Right atrium auricular region (tissue), 2 donors: ENCODE results near the gene PI3. TPM values are rescaled to one million over a fixed set of nuclear protein-coding genes. Genes with fewer than 3 reads are reported as not detected.

Experiments used
- DNase-seq: peaks from one replicate; pipeline ENCODE4 v3.0.0-alpha.2; 2019; ENCODE audit warnings: low spot score
- H3K27ac ChIP-seq, 2 donors: fragments of 200-600 bp; sonication (generic); 1 replicate in 1 of 2; 2 replicates in 1 of 2; pipeline ENCODE4 v1.5.1; 2016 to 2019
- H3K27me3 ChIP-seq, 2 donors: fragments of 200-600 bp; sonication (generic); one replicate each; pipeline versions ENCODE4 v1.5.1 to v1.6.0; 2017 to 2019
- H3K36me3 ChIP-seq: fragments of 200-600 bp; sonication (generic); one replicate; pipeline ENCODE4 v1.5.1; 2016
- H3K4me1 ChIP-seq, 2 donors: fragments of 200-600 bp; sonication (generic); one replicate each; pipeline versions ENCODE4 v1.5.1 to v1.6.0; 2017 to 2019
- H3K4me3 ChIP-seq, 2 donors: fragments of 200-600 bp; sonication (generic); 1 replicate in 1 of 2; 2 replicates in 1 of 2; pipeline ENCODE4 v1.5.1; 2017 to 2019; ENCODE audit warnings: mild to moderate bottlenecking in 1 of 2, moderate library complexity in 1 of 2
- H3K9me3 ChIP-seq, 2 donors: fragments of 200-600 bp; sonication (generic); one replicate each; pipeline ENCODE4 v1.5.1; 2019
- total RNA-seq, 2 donors: library from RNA; depleted of rRNA; stranded (reverse); fragments of >200 nt; gene quantifications; one replicate each; pipeline ENCODE4 v1.1.0, GENCODE V29; 2016
- TF ChIP-seq, protein P1 (sequence below), 2 donors: fragments of 200-600 bp; sonication (generic); IDR thresholded peaks; one replicate each; pipeline ENCODE4 v1.5.1; 2019; ENCODE audit warnings: antibody characterized with exemption in 2 of 2

The PI3 gene
- total RNA-seq, 2 donors from 2014 or later, result not detected

DNA sequence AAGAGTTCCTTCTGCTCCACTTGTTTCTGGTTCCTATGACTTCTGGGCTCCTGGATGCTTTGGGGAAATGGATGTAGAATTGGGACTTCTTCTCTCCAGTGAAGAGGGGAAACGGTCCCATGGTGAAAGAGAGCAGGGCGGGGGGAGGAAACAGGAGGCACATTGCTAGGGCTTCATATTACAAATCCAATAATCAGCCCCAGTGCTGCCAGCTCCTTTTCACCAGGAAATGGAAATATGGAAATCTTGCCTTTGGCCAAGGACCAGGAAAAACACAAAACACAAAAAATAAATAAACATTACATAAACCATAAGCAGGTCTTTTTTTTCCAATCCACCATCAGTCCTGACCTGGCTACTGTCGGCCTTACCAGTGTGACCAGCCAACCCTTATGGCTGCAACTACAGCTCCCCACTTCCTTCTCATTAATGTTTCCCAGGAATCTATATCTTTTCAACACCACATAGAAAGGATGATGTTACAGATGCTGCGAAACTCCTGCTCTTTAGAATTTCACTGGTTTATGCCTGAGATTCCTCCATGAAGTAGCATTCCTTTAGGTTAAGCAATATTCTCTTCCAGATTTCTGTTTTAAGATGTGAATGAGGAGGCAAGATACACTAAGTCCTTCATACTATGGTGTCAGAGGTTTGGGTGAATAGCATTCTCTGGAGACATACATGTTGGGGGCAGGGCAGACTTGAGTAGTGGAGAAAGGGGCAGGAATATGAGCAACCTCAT lies 2.0 kb downstream of the PI3 start:
- Histone ChIP-seq H3K4me3 (no peak overlapping the region), H3K27ac (no peak overlapping the region), H3K36me3 (no peaks in the 10 kb centered on the region), H3K27me3 (no peaks in the 10 kb centered on the region), H3K9me3 (no peaks in the 10 kb centered on the region), H3K4me1 (no peaks in the 10 kb centered on the region)
- TF ChIP-seq, protein P1, sequence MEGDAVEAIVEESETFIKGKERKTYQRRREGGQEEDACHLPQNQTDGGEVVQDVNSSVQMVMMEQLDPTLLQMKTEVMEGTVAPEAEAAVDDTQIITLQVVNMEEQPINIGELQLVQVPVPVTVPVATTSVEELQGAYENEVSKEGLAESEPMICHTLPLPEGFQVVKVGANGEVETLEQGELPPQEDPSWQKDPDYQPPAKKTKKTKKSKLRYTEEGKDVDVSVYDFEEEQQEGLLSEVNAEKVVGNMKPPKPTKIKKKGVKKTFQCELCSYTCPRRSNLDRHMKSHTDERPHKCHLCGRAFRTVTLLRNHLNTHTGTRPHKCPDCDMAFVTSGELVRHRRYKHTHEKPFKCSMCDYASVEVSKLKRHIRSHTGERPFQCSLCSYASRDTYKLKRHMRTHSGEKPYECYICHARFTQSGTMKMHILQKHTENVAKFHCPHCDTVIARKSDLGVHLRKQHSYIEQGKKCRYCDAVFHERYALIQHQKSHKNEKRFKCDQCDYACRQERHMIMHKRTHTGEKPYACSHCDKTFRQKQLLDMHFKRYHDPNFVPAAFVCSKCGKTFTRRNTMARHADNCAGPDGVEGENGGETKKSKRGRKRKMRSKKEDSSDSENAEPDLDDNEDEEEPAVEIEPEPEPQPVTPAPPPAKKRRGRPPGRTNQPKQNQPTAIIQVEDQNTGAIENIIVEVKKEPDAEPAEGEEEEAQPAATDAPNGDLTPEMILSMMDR (IDR thresholded peaks at IDR 0.05), result no peak
- DNase-seq, result no peak

- TF ChIP-seq, protein P1 (IDR thresholded peaks at IDR 0.05), result no peak
- H3K4me1 ChIP-seq, result no peaks in the 10 kb centered on the region
- no peak for DNase-seq
- no peaks in the 10 kb centered on the region for H3K27me3 ChIP-seq
- H3K36me3 ChIP-seq, result no peaks in the 10 kb centered on the region
- no peak overlapping the region for H3K4me3 ChIP-seq
- no peaks in the 10 kb centered on the region for H3K9me3 ChIP-seq
- no peak overlapping the region for H3K27ac ChIP-seq
These were observed 4.5 kb downstream of the PI3 start for GRCh38 chr20:45179166-45179565.

DNA sequence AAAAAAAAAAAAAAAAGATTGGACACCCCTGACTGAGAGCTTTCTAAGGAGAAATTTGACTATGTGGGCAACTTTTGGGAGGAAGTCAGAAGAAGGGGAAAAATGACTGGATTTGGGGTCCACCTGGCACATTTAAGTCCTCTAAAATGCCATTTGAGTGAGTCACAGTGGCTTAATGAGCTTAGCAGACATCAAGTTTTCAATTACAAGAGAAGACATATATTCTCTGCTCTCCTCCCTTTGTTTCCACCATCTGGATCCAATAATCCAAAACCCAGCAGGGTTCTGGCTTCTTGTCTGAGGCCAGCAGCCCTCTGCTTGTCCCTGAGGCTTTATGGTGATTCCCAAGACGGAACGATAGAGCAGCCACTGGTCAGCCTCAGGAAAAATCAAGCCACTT lies 6.9 kb downstream of the PI3 start:
- Histone ChIP-seq H3K27me3 (no peaks in the 10 kb centered on the region), H3K36me3 (no peaks in the 10 kb centered on the region), H3K27ac (no peak overlapping the region), H3K9me3 (no peaks in the 10 kb centered on the region), H3K4me3 (no peak overlapping the region), H3K4me1 (no peaks in the 10 kb centered on the region)
- DNase-seq, result no peak
- TF ChIP-seq, protein P1 (IDR thresholded peaks at IDR 0.05), result no peak

DNA sequence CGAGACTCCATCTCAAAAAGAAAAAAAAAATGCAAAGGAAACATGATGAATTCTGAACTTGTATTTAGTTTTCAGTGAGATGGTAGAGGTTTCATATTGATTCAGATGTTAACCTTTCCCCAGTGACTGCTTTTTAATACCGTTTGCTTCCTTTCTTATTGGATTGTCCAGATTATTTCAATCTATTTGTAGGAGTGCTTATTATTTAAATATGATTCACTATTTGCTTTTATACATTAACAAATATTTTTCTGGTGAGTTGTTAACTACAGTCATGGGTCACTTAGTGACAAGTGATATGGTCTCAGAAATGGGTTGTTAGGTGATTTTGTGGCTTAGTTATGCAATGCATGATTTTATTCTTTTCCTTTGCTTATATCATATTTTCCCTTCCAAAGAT lies 8.4 kb downstream of the PI3 start:
- no peak for DNase-seq
- Histone ChIP-seq H3K9me3 (no peaks in the 10 kb centered on the region), H3K27me3 (no peaks in the 10 kb centered on the region), H3K4me1 (no peaks in the 10 kb centered on the region), H3K36me3 (no peaks in the 10 kb centered on the region), H3K27ac (no peak overlapping the region), H3K4me3 (no peak overlapping the region)
- TF ChIP-seq, protein P1 (IDR thresholded peaks at IDR 0.05), result no peak

DNA sequence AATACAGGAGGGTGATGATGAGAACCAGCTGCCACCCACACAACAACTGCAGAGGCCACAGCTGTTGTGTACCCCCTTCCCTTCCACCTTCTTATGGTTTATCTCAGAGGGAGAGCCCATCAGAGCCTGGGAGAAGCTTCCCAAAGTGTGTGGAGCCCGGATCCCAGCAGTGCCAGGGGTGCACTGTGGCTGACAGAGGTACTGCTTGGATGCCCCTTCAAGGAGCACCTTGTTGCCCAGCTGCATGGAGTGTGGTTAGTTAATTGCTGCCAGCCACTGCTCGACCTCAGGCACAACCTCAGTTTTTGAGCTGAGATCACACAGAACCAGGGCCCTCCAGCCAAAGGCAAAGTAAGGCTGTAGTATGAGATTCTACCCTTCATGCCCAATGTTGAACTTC lies 13.0 kb downstream of the PI3 start:
- H3K27me3 ChIP-seq, result no peaks in the 10 kb centered on the region
- H3K36me3 ChIP-seq, result no peaks in the 10 kb centered on the region
- TF ChIP-seq, protein P1 (IDR thresholded peaks at IDR 0.05), result no peak
- no peak for DNase-seq
- H3K9me3 ChIP-seq, result no peaks in the 10 kb centered on the region
- H3K4me1 ChIP-seq, result no peaks in the 10 kb centered on the region
- no peak overlapping the region for H3K27ac ChIP-seq
- no peak overlapping the region for H3K4me3 ChIP-seq

DNA sequence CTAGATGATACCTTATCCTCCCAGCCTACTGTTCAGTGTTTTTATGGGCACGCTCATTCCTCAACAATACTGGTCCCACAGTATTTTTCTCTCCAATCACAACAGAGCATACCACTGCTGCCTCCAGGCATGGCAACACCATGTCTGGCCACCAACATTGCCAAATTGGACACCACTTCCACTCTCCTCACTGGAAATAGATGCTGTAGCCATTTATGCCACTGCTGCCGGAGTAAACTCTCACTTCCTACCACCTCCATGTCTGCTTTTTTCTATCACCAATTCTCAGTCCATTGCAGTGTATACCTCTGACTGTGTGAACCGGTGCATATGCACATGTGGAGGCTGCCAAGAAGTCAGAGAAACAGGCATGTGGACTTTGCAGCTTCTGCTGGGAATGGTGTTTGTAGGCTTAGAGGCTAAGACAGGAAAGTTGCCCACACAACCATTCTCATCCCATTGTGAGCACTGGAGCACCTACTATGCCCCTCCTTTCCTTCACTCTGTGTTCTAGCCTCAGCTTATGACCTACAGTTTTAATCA lies 14.4 kb downstream of the PI3 start:
- TF ChIP-seq, protein P1 (IDR thresholded peaks at IDR 0.05), result no peak

More for the DNA sequence above, 14.4 kb downstream of the PI3 start:
- no peaks in the 10 kb centered on the region for H3K36me3 ChIP-seq
- no peaks in the 10 kb centered on the region for H3K4me1 ChIP-seq
- DNase-seq, result no peak
- H3K27me3 ChIP-seq, result no peaks in the 10 kb centered on the region
- H3K9me3 ChIP-seq, result no peaks in the 10 kb centered on the region
- H3K4me3 ChIP-seq, result no peak overlapping the region
- no peak overlapping the region for H3K27ac ChIP-seq
